Measurements from ENCODE around the gene EYA2. TPM values are rescaled to one million over a fixed set of nuclear protein-coding genes. Genes with fewer than 3 reads are reported as not detected.

EYA2 gene
- total RNA-seq, 4 donors from 2014 or later: 2.0 to 11.0 (median 5.6) TPM

DNA sequence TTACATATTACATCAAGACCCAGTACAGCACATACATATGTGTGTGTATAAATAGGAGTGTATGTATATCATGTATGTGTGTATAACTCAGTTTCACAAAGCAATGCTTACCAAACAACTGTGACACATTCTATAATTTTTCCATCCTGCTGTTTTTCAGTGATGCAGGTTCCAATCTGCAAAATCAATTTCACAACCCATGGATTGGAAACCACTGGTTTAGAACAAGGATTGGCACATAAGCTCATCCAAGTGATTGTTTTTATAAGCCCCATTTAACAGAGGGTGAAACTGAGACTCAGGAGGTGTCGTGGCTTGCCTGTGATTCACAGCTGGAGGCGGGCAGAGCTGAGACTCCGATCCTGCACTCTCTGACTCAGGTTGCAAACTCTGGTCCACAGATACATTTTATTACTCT lies 303.6 kb downstream of the EYA2 start:
- Histone ChIP-seq H3K27ac (no peak overlapping the region), H3K27me3 (no peaks in the 10 kb centered on the region), H3K36me3 (no peaks in the 10 kb centered on the region), H3K4me3 (no peak overlapping the region), H3K4me1 (no peaks in the 10 kb centered on the region), H3K9me3 (no peaks in the 10 kb centered on the region)
- TF ChIP-seq, protein P1, sequence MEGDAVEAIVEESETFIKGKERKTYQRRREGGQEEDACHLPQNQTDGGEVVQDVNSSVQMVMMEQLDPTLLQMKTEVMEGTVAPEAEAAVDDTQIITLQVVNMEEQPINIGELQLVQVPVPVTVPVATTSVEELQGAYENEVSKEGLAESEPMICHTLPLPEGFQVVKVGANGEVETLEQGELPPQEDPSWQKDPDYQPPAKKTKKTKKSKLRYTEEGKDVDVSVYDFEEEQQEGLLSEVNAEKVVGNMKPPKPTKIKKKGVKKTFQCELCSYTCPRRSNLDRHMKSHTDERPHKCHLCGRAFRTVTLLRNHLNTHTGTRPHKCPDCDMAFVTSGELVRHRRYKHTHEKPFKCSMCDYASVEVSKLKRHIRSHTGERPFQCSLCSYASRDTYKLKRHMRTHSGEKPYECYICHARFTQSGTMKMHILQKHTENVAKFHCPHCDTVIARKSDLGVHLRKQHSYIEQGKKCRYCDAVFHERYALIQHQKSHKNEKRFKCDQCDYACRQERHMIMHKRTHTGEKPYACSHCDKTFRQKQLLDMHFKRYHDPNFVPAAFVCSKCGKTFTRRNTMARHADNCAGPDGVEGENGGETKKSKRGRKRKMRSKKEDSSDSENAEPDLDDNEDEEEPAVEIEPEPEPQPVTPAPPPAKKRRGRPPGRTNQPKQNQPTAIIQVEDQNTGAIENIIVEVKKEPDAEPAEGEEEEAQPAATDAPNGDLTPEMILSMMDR (IDR thresholded peaks at IDR 0.05): no peak
- no peak for TF ChIP-seq POLR2A (IDR thresholded peaks at IDR 0.05)
- DNase-seq: no peak
- intact Hi-C loops (cut with DNase I; ENCODE audit: low total_unique reads): loop anchor here (10.0 kb wide), 1 partner anchor 427 kb away; no protein-coding TSS in a partner anchor

DNA sequence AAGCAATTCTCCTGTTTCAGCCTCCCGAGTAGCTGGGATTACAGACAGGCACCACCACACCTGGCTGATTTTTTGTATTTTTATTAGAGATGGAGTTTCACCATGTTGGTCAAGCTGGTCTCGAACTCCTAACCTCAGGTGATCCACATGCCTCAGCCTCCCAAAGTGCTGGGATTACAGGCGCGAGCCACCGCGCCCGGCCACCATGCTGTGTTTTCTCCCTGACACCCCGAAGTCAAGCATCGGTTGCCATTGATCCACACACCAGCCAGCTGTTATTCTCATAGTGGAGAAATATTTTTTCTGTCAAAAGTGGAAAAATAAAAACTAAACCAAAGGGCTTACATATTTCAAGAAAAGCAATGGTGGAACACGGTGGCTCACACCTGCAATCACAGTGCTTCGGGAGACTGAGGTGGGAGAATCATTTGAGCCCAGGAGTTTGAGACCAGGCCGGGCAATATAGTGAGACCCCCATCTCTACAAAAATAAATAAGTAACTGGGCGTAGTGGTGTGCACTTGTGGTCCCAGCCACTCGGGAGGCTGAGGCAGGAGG lies 304.4 kb downstream of the EYA2 start:
- no peaks in the 10 kb centered on the region for H3K9me3 ChIP-seq
- H3K4me3 ChIP-seq: no peak overlapping the region
- no peaks in the 10 kb centered on the region for H3K4me1 ChIP-seq
- no peak for TF ChIP-seq POLR2A (IDR thresholded peaks at IDR 0.05)
- TF ChIP-seq, protein P1 (IDR thresholded peaks at IDR 0.05): no peak
- intact Hi-C loops (cut with DNase I; ENCODE audit: low total_unique reads): loop anchor here (10.0 kb wide), 1 partner anchor 426 kb away; no protein-coding TSS in a partner anchor
- H3K36me3 ChIP-seq: no peaks in the 10 kb centered on the region
- DNase-seq: no peak
- no peak overlapping the region for H3K27ac ChIP-seq
- H3K27me3 ChIP-seq: no peaks in the 10 kb centered on the region

DNA sequence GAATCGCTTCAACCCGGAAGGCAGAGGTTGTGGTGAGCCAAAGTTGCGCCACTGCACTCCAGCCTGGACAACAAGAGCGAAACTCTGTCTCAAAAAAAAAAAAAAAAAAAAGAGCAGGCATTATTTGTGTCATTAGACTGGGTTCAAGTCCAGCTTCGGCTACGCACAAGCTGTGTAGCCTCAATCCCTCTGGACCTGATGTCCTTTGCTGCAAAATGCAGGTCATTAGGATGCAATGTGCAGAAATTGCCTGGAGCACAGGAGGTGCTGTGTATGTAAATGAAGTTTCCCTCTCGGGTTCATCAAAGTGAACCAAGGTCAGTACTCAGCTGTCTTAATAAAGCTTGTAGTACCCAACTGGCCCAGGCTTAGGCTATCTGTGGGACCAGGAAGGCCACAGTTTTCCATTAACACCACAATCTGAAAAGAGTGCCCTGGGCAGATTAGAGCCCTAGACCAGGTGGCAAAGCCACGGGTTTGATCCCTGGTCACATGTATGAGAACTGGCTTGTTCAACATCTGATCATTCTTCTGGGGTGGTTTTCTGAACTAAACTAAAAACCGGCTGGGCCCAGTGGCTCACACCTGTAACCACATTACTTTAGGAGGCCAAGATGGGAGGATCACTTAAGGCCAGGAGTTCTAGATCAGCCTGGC lies 306.6 kb downstream of the EYA2 start:
- H3K4me3 ChIP-seq: no peak overlapping the region
- intact Hi-C loops (cut with DNase I; ENCODE audit: low total_unique reads): no loop called here
- TF ChIP-seq POLR2A (IDR thresholded peaks at IDR 0.05): no peak
- TF ChIP-seq, protein P1 (IDR thresholded peaks at IDR 0.05): no peak
- DNase-seq: no peak
- H3K9me3 ChIP-seq: no peaks in the 10 kb centered on the region
- no peaks in the 10 kb centered on the region for H3K27me3 ChIP-seq
- H3K27ac ChIP-seq: no peak overlapping the region
- no peaks in the 10 kb centered on the region for H3K36me3 ChIP-seq
- no peaks in the 10 kb centered on the region for H3K4me1 ChIP-seq

DNA sequence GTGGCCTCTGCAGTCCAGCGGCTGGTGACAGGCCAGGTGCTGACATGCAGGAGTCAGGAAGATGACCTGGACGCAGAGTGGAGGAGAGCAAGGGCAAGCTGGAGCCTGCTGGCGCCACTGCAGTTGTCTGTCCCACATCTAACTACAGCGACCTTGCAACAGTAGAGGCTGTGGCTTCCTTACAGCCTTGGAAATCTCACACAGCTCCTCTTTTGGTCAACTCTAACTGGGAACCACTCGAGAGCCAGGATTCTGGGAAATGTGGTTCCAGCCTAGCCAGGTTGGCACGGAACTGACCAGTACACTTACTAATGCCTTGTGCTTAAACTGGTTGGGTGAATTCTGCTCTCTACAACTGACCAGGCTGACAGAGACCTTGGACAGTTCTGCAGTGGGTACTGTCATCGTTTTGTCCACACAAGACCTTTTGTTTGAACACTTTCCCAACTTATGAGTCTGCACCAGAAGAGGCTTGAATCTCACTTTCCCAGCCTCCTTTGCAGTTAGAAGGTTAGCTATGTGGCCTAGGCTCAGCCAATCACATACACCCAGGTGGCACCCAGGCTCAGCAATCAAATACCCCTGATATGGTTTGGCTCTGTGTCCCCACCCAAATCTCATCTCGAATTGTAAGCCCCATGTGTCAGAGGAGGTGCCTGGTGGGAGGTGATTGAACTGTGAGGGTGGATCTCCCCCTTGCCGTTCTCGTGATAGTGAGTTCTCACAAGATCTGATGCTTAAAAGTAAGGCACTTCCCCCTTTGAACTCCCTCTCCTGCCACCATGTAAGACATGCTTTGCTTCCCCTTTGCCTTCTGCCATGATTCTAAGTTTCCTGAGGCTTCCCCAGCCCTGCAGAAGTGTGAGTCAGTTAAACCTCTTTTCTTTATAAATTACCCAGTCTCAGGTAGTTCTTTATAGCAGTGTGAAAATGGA lies 308.4 kb downstream of the EYA2 start:
- Histone ChIP-seq H3K4me1 (no peaks in the 10 kb centered on the region), H3K4me3 (no peak overlapping the region), H3K36me3 (no peaks in the 10 kb centered on the region), H3K27me3 (no peaks in the 10 kb centered on the region), H3K9me3 (no peaks in the 10 kb centered on the region), H3K27ac (no peak overlapping the region)
- DNase-seq: no peak
- intact Hi-C loops (cut with DNase I; ENCODE audit: low total_unique reads): no loop called here
- TF ChIP-seq, protein P1 (IDR thresholded peaks at IDR 0.05): no peak
- no peak for TF ChIP-seq POLR2A (IDR thresholded peaks at IDR 0.05)
